Measurements from ENCODE around the gene PPFIA4.

PPFIA4 gene

GRCh38 chr1:203040513-203041275 lies 14.4 kb downstream of the PPFIA4 start:
- no peak for DNase-seq (ENCODE audit: low read depth in 3 of 3)

- no peak for DNase-seq (ENCODE audit: low read depth in 3 of 3)
Observed at GRCh38 chr1:203041351-203041932, 15.2 kb downstream of the PPFIA4 start.

- DNase-seq (ENCODE audit: low read depth in 3 of 3) = no peak
Observed at GRCh38 chr1:203043830-203044545, 17.7 kb downstream of the PPFIA4 start.

- no peak for DNase-seq (ENCODE audit: low read depth in 3 of 3)
Observed at GRCh38 chr1:203044546-203045250, 18.4 kb downstream of the PPFIA4 start.

GRCh38 chr1:203045336-203045735 lies 19.0 kb downstream of the PPFIA4 start:
- DNase-seq (ENCODE audit: low read depth in 3 of 3) = no peak

GRCh38 chr1:203045821-203046594 lies 19.7 kb downstream of the PPFIA4 start:
- DNase-seq (ENCODE audit: low read depth in 3 of 3) = no peak

GRCh38 chr1:203046984-203047630 lies 20.8 kb downstream of the PPFIA4 start:
- DNase-seq (ENCODE audit: low read depth in 3 of 3) = no peak

- DNase-seq (ENCODE audit: low read depth in 3 of 3) = no peak
Observed at GRCh38 chr1:203048086-203048485, 21.8 kb downstream of the PPFIA4 start.

GRCh38 chr1:203048555-203049051 lies 22.3 kb downstream of the PPFIA4 start:
- no peak for DNase-seq (ENCODE audit: low read depth in 3 of 3)

GRCh38 chr1:203049077-203049476 lies 22.8 kb downstream of the PPFIA4 start:
- DNase-seq (ENCODE audit: low read depth in 3 of 3) = no peak

- DNase-seq (ENCODE audit: low read depth in 3 of 3) = no peak
Observed at GRCh38 chr1:203049576-203050180, 23.4 kb downstream of the PPFIA4 start.

- no peak for DNase-seq (ENCODE audit: low read depth in 3 of 3)
Observed at GRCh38 chr1:203050826-203051225, 24.5 kb downstream of the PPFIA4 start.

GRCh38 chr1:203051841-203052324 lies 25.6 kb downstream of the PPFIA4 start:
- no peak for DNase-seq (ENCODE audit: low read depth in 3 of 3)

GRCh38 chr1:203052601-203053000 lies 26.3 kb downstream of the PPFIA4 start:
- no peak for DNase-seq (ENCODE audit: low read depth in 3 of 3)

- DNase-seq (ENCODE audit: low read depth in 3 of 3) = no peak
Observed at GRCh38 chr1:203054184-203054583, 27.9 kb downstream of the PPFIA4 start.

GRCh38 chr1:203054642-203055041 lies 28.4 kb downstream of the PPFIA4 start:
- no peak for DNase-seq (ENCODE audit: low read depth in 3 of 3)

- DNase-seq (ENCODE audit: low read depth in 3 of 3) = no peak
Observed at GRCh38 chr1:203055161-203055799, 29.0 kb downstream of the PPFIA4 start.

- DNase-seq (ENCODE audit: low read depth in 3 of 3) = no peak
Observed at GRCh38 chr1:203056012-203056411, 29.7 kb downstream of the PPFIA4 start.

- no peak for DNase-seq (ENCODE audit: low read depth in 3 of 3)
Observed at GRCh38 chr1:203056516-203056915, 30.2 kb downstream of the PPFIA4 start.

Measured in stimulated activated CD4-positive, alpha-beta T cell treated with anti-CD3 and anti-CD28 coated beads, TNF-alpha, amount 100 ng/mL, for 48 hours (primary cell).